ENCODE results near the gene DGLUCY.
"Not testable (repeated sequence)": the region's sequence is repeated elsewhere in the genome, so short reads cannot be mapped to it uniquely, and the experiment has no call there.

The DGLUCY gene

DNA sequence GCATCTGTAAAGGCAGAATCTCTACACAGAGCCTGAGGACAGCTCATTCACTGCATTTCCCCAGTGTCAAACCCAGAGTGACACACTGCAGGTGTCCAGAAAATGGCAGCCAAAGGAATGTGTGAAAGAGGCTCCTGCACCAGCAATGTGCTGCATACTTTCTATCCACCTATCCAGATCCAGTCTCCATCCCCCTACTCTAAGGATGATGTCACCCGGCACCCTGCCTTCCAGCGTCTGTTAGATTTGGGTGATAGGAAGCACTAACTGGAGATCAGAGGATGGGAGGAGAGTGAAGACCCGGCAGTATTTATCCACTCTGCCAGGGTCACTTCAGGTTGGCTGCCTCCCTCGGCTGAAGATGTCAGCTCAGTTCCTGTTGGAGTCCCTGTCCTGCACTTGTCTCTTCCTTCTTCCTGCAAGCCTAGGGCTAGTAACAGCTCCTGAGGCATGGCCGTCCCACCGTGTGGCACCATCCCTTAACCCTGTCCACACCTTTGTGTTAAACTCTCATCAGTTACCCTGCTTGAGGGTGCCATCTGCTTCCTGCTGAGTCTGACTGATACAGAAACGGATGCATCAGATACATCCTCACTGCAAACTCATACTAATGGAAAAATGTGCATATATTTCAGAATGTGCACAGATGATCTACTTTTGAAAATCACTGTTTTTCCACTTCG lies 143.6 kb downstream of the DGLUCY start:
- DNase-seq (ENCODE audit: low read depth, low spot score): no peak

DNA sequence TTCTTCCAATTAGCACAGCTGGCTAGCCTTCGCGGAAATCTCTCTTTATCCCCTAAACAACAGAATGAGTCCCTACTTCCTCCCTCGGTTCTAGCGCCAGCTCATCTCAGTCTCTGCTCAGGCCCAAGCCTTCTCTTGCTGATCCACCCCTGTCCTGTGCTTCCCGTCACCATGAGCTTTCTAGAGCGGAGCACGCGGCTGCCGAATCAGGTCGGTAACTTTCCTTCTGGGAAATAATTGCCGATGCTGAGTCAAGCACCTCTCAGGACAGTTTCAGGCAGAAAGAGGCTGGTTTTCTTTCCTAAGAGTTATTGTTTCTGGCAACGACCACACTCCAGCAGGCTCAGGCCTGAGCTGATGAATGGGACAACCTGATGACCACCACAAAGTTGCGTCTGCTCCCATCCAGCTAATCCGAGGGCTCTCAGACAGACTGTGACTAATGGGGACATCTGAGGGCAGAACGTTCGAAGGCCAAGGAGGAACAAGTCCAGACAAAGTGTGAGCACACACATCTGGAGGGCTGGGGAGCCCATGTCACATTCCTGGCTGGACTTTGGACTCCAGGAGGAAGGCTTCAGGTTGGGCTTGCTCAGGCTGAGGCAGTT lies 144.2 kb downstream of the DGLUCY start:
- DNase-seq (ENCODE audit: low read depth, low spot score): no peak

DNA sequence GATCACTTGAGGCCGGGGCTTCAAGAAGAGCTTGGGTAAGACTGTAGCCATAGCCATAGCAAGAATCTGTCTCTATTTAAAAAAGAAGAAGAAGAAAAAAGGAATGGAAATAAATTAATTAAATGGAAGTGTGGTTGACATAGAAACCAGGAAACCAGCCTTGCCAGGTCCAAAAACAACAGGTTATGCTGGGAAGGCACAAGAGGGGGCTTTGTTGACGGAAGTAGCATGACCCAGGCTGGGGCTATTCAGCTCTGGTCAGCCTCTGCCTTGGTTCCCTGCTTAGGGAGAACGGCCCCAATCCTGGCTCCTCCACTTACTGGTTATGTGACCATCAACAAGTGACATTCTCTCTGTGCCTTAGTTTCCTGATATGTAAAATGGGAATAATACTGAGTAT lies 145.0 kb downstream of the DGLUCY start:
- no peak for DNase-seq (ENCODE audit: low read depth, low spot score)

DNA sequence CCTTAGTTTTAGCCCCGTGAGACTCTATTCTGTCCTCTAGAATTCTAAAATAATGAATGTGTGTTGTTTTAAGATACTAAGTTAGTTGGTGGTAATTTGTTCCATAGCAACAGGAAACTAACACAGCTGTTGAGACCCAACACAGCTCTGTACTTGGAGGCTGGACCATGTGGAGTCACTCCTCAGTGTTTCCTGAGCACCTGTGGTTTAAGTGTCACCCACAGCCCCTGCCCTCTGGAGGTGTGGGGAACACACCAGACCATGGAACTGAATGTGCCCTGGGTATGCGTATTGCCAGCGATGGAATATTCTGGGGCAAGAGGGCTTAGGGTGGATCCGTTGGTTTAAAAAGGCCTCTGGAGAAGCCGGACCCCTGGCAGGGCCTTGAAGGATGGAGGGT lies 147.2 kb downstream of the DGLUCY start:
- no peak for DNase-seq (ENCODE audit: low read depth, low spot score)

DNA sequence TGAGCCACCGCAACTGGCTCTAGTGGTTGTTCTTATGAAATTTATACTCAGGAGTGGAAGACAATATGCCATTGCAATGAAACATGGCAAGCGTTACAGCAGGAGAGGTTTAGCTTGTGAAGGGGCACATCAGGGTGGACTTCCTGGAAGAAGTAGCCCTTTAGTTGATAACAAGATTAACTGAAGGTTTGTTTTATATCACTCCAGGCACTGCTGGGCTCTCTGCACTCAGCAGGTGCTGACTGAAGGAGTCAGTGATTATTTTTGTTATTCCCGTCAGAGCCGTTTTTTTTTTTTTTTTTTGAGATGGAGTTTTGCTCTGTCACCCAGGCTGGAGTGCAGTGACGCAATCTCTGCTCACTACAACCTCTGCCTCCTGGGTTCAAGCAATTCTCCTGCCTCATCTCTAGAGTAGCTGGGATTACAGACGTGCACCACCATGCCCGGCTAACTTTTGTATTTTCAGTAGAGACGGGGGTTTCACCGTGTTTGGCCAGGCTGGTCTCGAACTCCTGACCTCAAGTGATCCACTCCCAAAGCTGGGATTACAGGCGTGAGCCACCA lies 148.2 kb downstream of the DGLUCY start:
- no peak for DNase-seq (ENCODE audit: low read depth, low spot score)

DNA sequence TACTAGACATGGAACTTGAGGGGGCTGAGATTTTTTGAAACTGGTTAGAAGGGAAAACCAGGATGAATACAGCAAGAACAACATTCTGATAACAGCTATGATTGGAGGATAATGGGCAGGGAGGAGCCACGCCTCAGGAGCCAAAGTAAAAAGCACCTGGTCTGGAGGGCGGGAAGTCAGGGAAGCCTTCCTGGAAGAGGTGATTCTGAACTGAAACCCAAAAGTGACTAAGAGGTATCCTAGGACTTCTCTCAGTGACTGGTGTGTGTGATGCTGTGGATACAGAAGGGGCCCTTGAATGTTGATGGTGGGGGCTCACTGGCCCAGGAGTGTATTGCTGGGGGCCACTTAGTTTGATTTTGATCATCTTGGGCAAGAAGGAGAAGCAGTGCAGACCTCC lies 149.5 kb downstream of the DGLUCY start:
- DNase-seq (ENCODE audit: low read depth, low spot score): no peak

DNA sequence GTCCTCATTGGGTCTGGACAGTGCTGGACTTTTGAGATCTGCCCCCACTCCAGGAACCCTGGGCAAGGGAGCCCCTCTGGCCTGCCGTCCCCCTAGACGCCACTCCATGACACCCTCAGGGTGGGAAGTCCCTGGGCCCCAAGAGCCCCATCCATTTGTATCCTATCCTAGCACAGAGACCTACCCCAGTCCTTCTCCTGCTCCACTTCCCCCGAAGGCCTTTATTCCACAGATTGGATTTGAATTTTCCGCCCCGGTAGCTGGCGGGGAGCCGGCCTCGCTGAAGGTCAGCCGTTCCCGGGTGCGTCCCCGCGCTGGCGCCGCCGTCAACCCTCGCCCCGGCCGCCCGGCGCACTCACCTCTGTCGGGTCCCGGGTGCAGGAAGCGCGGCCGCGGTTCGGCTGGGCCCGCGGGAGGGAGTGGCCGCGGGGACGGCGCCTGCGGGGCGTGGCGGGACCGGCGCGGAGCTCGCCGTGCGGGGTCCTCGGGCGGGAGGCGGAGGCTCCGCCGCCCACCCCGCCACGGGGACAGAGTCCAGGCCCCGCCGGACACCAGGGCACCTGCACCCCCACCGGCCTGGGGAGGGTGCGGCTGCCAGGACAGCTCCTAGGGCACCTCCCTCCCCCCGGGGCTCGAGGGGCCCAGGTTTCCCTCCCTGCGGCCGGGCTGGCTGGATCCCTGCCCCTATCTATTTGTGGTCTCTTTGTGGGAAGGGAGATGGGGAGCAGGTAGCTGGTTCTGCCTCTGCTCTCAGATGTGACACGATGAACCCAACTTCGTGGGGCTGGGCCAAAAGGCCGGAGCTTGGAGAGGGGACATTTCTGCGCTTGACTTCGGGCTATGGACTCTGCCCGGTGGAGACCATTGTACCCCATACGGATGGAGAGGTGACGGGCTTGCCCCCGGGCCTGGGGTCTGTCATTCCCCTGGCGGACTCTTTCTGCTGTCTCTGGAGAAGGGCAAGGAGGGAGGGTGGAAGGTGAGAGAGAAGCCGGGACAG lies 150.6 kb downstream of the DGLUCY start:
- no peak for DNase-seq (ENCODE audit: low read depth, low spot score)

DNA sequence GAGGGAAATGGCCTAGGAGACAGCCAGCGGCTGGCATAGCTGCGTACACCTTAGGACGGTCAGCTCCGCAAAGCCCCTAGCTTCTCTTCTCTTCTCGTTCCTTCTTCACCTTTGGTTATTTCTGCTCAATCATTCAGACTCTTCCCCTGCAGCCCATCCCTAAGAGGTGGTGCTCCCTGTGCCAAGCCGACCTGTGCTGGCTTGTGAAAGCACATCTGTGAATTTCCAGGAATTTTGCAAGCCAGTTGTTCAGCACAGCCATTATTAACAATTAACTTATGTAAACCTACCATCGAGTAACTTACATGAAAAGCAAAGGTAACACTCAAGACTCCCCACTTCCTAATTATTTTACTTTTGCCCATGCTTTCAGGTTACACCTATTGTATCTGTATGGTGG lies 151.5 kb downstream of the DGLUCY start:
- DNase-seq (ENCODE audit: low read depth, low spot score): no peak

DNA sequence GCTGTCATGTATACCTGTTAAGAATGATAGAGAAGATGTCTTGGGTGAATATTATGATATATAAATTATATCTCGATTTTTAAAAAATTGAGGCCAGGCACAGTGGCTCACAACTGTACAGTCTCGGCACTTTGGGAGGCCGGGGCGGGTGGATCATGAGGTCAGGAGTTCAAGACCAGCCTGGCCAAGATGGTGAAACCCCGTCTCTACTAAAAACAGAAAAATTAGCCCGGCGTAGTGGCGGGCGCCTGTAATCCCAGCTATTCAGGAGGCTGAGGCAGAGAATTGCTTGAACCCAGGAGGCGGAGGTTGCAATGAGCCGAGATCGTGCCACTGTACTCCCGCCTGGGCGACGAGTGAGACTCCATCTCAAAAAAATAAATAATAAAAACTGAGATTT lies 152.4 kb downstream of the DGLUCY start:
- not testable (repeated sequence) for DNase-seq (ENCODE audit: low read depth, low spot score)

DNA sequence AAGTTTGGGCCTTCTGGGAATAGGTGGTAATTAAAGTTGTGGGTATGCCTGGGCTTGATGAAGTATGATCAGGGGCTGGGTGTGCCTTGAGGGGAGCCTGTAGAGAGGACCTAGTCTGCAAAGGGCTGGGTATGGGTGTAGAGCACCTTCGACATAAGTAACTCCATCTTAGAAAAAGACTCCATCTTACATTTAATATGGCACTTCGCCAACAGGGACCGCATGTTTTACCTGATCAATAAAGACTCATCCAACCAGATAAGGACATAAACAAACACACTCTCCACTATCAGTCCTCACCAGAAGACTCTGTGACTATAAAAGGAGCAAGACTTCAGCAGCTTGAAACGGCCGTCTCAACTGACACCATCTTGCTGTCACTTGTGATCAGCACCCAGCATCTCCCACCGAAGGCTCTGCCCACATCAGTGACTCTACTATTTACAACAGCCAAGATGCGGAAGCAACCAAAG lies 154.1 kb downstream of the DGLUCY start:
- no peak for DNase-seq (ENCODE audit: low read depth, low spot score)

DNA sequence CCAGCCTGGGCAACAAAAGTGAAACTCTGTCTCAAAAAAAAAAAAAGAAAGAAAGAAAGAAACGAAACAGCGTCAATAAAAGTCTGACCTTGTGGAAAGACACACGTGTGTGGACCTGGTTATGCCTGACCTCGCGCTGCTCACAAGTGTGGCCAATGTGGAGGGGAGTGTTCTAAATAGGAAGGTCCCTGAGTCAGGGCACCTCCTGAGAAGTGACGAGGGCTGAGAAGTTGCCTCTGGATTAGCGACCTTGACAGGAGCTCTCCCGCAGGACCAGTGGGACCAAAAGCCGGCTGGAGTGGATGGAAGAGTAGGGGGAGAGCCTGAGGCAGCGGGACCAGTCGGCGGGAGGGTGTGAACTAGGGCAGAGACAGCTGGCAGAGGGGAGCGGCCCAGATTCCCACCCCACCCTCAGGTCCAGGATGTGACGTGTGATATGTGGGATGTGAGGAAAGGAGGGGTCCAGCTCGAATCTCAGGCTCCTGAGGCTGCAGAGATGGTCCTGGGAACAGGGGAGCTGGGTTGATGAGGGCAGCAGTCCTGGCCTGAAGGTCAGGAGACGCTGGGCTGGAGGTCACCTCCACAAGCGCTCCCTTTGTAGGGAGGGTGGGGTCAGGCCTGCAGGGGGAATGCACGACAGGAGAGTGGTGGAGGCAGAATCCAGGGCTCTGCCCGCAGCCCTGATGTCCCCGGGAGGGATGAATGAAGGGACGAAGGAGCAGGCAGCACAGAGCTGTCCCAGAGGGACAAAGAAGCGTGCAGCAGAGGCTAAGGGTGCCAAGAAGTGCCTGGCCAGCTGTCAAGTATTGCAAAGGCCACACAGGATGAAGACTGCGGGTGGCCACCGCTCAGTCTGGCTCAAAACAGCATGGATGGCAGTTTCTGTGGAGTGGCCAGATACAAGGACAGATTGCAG lies 155.5 kb downstream of the DGLUCY start:
- DNase-seq (ENCODE audit: low read depth, low spot score): no peak

DNA sequence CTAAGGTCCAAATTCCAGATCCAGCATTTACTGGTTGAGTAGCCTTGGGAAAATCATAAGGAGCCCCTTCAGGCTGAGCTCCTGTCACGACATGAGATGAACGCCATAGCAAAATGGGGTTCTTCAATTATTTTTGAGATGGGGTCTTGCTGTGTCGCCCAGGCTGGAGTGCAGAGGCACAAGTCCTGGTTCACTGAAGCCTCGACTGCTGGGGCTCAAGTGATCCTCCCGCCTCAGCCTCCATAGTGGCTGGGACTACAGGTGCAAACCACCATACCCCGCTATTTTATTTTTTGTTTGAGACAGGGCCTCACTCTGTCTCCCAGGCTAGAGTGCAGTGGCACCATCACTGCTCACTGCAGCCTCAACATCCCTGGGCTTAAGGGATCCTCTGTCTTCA lies 156.3 kb downstream of the DGLUCY start:
- DNase-seq (ENCODE audit: low read depth, low spot score): no peak

DNA sequence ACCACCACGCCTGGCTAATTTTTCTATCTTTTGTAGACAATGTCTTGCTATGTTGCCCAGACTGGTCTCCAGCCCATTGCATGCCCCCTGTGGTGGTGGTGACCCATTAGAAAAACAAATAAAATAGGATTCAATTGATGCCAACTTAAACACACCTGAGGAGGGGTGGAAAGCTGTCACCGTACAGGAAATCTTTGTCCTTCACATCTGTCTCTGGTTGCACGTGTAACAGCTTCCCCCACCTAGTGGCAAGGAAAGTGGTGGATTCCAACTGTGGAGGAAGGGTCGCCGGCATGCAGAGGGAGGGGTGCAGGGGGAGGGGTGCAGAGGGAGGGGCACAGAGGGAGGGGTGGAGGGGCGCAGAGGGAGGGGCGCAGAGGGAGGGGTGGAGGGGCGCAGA lies 156.7 kb downstream of the DGLUCY start:
- no peak for DNase-seq (ENCODE audit: low read depth, low spot score)

DNA sequence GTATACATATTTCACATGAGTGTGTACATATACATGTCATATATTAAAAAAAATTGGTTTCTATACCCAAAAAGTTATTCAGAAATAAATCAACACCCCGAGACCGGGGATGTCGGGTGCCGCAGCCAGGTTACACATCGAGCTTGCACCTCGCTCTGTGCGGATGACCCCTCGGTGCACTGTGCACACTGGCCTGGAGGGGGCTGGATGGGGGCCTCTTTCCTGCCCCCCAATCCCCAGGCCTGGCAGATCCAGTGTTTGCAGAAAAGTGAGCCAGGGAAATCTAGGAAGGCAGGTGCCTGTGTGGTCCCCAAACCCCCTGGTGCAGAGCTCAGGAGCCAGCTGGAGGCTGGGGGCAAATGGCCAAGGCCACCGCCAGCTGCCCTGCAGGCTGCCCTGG lies 157.8 kb downstream of the DGLUCY start:
- no peak for DNase-seq (ENCODE audit: low read depth, low spot score)

DNA sequence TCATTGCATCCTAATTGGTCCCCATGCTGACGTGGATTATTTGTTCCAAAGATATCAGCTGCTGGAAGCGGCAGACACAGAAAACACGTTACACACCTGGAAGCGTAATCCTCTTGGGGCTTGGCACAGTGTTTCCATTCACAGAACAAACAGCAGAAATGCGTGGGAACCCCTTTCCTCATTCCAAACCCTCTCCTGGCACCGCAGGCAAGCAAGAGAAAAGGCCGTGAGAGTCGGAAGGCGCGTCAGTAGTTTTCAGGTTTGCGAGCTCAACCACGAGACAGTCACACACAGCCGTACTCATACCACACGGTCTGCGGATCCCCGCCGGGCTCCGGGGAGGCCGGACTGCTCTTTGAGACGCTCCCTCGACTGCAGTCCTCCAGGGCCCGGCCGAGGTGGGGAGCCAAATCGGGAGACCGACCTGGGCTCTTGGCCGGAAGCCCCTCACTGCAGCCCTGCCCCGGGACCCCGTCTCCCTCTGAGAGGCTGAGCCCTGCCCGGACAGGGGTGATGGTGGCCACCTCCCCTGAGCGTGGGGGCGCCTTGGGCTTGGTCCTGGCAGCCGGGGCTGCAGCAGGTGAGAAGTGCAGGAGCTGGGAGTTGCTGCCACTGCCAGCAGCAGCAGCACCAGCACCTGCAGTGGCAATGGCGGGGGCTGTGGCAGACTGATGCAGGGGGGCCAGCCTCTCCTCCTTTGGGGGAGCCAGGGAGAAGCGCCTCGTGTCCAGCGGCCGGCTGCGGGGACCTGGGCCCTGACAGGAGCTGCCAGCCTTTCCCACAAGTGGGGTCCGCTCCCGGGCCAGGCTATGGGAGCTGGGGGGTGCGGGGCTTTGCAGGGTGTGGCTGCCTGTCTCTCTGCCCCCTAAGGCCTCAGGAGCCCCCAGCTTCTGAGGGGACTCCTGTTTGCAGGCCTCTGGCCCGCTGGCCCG lies 158.7 kb downstream of the DGLUCY start:
- DNase-seq (ENCODE audit: low read depth, low spot score): no peak

DNA sequence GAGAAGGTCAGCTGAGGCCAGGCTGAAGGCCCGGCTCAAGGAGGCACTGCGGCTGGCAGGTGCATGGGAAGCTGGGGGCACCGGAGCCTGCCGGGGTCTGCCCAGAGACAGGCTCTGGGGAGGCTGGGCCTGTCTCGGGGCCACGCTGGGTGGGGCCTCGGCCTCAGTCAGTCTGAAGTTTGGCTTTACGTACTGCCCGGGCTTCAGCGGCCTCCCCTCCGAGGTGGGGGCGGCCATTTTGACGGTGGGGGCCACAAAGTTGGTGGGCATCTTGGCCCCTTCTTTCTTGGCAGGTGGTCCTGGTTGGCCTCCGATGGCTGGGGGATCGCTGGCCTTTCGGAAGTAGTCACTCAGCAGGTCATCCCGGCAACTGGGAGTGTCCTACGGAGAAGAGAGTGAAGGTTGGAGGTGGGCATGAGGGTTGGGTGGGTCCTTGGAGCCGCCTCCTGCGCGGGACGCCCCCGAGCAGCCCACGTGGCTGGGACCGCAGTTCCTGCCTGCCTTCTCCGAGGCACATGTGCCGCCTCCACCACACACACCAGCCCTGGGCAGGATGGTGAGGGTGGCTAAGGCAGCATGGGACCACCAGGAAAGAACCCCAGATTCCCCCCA lies 159.5 kb downstream of the DGLUCY start:
- DNase-seq (ENCODE audit: low read depth, low spot score): no peak

DNA sequence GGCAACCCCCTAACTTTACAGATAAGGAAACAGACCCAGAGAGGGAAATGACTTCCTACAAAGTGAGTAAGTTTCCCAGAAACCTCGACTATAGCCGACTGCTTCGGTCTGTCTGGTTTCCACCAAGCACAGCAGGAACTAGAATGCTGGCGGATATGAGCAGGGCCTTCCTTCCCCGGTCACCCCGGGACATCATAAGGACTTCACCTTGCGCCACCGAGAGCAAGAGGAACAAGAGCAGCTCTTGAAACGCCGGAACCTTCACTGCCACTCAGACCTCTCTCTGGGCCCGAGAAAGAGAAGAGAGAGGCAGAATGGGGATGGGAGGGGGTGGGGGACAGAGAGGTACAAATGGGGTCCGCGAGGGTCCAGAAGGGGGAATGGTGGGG lies 160.0 kb downstream of the DGLUCY start:
- no peak for DNase-seq (ENCODE audit: low read depth, low spot score)

DNA sequence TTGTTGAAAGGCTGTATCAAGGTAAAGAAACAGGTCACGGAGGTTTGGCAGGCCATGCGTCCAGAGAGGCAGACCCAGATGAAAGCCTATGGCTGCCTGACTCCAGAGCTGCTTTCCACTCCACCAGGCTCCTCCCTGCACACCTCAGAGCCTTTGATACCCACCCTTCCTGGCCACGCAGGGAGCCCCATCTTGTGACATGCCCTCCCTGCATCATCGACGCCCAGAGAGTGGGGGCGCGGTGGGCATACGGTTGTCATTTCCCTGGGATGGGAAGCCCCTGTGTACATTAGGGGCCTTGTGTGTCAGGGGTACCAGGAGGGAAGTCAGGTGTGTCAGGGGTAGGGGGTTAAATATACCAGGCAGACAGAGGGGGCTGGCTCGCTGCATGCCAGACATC lies 160.9 kb downstream of the DGLUCY start:
- no peak for DNase-seq (ENCODE audit: low read depth, low spot score)
